ENCODE data around the gene RBM33.

DNA sequence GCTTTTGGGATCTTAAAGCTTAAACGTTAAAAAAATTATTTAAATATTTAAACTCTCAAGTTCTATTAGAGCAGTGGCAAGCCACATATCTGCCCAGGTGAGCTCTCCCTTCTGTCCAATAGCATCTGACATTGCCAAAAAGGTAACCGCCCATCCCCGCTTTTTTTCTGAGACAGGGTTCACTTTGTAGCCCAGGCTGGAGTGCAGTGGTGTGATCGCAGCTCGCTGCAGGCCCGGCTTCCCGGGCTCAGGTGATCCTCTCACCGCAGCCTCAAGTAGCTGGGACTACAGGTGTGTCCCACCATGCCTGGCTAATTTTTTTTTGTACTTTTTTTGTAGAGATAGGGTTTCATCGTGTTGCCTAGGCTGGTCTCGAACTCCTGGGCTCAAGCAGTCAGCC, 83.2 kb downstream of the RBM33 start:
- TF ChIP-seq, protein P1, sequence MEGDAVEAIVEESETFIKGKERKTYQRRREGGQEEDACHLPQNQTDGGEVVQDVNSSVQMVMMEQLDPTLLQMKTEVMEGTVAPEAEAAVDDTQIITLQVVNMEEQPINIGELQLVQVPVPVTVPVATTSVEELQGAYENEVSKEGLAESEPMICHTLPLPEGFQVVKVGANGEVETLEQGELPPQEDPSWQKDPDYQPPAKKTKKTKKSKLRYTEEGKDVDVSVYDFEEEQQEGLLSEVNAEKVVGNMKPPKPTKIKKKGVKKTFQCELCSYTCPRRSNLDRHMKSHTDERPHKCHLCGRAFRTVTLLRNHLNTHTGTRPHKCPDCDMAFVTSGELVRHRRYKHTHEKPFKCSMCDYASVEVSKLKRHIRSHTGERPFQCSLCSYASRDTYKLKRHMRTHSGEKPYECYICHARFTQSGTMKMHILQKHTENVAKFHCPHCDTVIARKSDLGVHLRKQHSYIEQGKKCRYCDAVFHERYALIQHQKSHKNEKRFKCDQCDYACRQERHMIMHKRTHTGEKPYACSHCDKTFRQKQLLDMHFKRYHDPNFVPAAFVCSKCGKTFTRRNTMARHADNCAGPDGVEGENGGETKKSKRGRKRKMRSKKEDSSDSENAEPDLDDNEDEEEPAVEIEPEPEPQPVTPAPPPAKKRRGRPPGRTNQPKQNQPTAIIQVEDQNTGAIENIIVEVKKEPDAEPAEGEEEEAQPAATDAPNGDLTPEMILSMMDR (IDR thresholded peaks at IDR 0.05): no peak
- TF ChIP-seq POLR2A (IDR thresholded peaks at IDR 0.05) (no peak), POLR2AphosphoS5 (IDR thresholded peaks at IDR 0.05) (no peak)
